ENCODE results near the gene S100A14. TPM values are rescaled to one million over a fixed set of nuclear protein-coding genes. Genes with fewer than 3 reads are reported as not detected.

Gene S100A14
- total and polyA plus RNA-seq, 2 of the 13 experiments (the other 11 are each of a cell fraction or from before 2014, with no cell fraction given) = 1.4 to 7.7 TPM

DNA sequence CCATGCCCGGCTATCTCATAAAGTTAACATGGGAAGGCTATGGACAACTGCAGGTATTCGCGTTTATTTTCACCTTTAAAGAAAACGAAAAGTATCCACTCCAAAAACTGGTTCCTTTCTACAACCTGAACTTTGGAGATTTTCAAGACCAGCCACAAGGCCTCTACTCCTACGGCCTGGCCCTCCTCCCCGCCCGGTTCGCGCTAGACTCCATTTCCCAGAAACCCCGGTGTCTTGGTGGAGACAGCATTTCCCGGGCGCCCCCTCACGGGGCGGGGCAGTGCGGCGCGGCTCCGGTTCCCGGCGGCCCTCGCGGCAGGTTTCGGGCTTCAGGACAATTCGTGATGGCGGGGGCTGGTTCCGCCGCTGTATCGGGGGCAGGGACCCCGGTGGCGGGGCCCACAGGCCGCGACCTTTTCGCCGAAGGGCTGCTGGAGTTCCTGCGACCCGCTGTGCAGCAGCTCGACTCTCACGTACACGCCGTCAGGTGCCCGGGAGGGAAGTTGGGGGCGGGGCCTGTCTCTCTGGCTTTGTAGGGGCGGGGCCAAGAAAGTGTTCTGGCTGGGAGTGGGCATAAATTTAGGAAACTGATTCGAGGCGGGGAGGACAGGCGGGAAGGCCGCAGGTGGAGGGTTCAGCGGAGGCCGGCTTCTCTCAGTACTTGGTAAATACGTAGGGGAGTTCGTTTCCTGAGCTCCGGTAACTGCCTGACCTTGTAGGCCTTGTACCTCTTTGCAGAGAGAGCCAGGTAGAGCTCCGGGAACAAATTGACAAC is 42.5 kb upstream of the S100A14 start, which contains the start of gene SNAPIN (continued):
- TF ChIP-seq YEATS2 (CRISPR knock-in tag; IDR thresholded peaks at IDR 0.05; ENCODE audit: borderline replicate concordance) (peak; percentile 88), HOXA7 (CRISPR knock-in tag; IDR thresholded peaks at IDR 0.05) (no peak), ZNF816 (CRISPR knock-in tag; IDR thresholded peaks at IDR 0.05; ENCODE audit: borderline replicate concordance) (no peak), ZKSCAN8 (CRISPR knock-in tag; IDR thresholded peaks at IDR 0.05; ENCODE audit: borderline replicate concordance) (no peak), GATAD2A (CRISPR knock-in tag; IDR thresholded peaks at IDR 0.05) (no peak; the same call in 1 of the 2 replicates), RARG (CRISPR knock-in tag; IDR thresholded peaks at IDR 0.05; ENCODE audit: low read depth) (no peak), ZNF704 (CRISPR knock-in tag; IDR thresholded peaks at IDR 0.05; ENCODE audit: borderline replicate concordance) (0 out of 2 replicates have a peak, but pooled peaks have one; percentile 78), HOXA5 (CRISPR knock-in tag; IDR thresholded peaks at IDR 0.05) (0 out of 2 replicates have a peak, but pooled peaks have one; percentile 44), ARNT2 (CRISPR knock-in tag; IDR thresholded peaks at IDR 0.05; ENCODE audit: low read depth) (no peak; the same call in none of the 2 replicates), MEIS2 (CRISPR knock-in tag; IDR thresholded peaks at IDR 0.05) (no peak), CENPBD1 (CRISPR knock-in tag; IDR thresholded peaks at IDR 0.05; ENCODE audit: borderline replicate concordance, low read depth) (no peak), NRL (CRISPR knock-in tag; IDR thresholded peaks at IDR 0.05; ENCODE audit: borderline replicate concordance) (peak; percentile 72; the same call in 1 of the 2 replicates), SRY (CRISPR knock-in tag; IDR thresholded peaks at IDR 0.05) (peak; percentile 58; the same call in 1 of the 2 replicates), GTF2F1 (IDR thresholded peaks at IDR 0.05; ENCODE audit: low read length) (no peak), TAF15 (IDR thresholded peaks at IDR 0.05; ENCODE audit: low read depth, low read length, poor library complexity, severe bottlenecking) (peak; percentile 52), ZNF530 (CRISPR knock-in tag; IDR thresholded peaks at IDR 0.05; ENCODE audit: low read depth) (no peak), KLF6 (CRISPR knock-in tag; IDR thresholded peaks at IDR 0.05) (peak; percentile 54; the same call in 1 of the 2 replicates), FOXK2 (IDR thresholded peaks at IDR 0.05) (no peak), RAD21 (CRISPR knock-in tag; IDR thresholded peaks at IDR 0.05) (0 out of 2 replicates have a peak, but pooled peaks have one; percentile 29), ZSCAN30 (CRISPR knock-in tag; IDR thresholded peaks at IDR 0.05) (no peak), REPIN1 (CRISPR knock-in tag; IDR thresholded peaks at IDR 0.05; ENCODE audit: borderline replicate concordance, low read depth) (no peak), TOE1 (CRISPR knock-in tag; IDR thresholded peaks at IDR 0.05) (no peak), SP140L (CRISPR knock-in tag; IDR thresholded peaks at IDR 0.05; ENCODE audit: borderline replicate concordance) (no peak), ARHGAP35 (CRISPR knock-in tag; IDR thresholded peaks at IDR 0.05; ENCODE audit: borderline replicate concordance) (no peak; the same call in 1 of the 2 replicates), ZKSCAN1 (IDR thresholded peaks at IDR 0.05; ENCODE audit: low read length) (no peak)
- TF ChIP-seq, protein P1, sequence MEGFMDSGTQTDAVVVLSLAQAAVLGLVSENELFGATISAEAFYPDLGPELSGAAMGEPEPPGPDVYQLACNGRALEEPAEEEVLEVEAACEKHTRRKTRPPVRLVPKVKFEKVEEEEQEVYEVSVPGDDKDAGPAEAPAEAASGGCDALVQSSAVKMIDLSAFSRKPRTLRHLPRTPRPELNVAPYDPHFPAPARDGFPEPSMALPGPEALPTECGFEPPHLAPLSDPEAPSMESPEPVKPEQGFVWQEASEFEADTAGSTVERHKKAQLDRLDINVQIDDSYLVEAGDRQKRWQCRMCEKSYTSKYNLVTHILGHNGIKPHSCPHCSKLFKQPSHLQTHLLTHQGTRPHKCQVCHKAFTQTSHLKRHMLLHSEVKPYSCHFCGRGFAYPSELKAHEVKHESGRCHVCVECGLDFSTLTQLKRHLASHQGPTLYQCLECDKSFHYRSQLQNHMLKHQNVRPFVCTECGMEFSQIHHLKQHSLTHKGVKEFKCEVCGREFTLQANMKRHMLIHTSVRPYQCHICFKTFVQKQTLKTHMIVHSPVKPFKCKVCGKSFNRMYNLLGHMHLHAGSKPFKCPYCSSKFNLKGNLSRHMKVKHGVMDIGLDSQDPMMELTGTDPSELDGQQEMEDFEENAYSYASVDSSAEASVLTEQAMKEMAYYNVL (CRISPR knock-in tag; IDR thresholded peaks at IDR 0.05; ENCODE audit: borderline replicate concordance) = 0 out of 2 replicates have a peak, but pooled peaks have one; percentile 20
- TF ChIP-seq, protein P2, sequence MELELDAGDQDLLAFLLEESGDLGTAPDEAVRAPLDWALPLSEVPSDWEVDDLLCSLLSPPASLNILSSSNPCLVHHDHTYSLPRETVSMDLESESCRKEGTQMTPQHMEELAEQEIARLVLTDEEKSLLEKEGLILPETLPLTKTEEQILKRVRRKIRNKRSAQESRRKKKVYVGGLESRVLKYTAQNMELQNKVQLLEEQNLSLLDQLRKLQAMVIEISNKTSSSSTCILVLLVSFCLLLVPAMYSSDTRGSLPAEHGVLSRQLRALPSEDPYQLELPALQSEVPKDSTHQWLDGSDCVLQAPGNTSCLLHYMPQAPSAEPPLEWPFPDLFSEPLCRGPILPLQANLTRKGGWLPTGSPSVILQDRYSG (CRISPR knock-in tag; IDR thresholded peaks at IDR 0.05) = no peak

Measured in HepG2 (cell line).